Mesenchymal stem cell (in vitro differentiated cells and primary cell): ENCODE measurements around the gene THPO.
A peak's percentile ranks its signal among the peaks of the same experiment; 100 is the strongest.

Source experiments
- DNase-seq: peaks from one replicate; pipeline ENCODE4 v3.0.0-alpha.2; 2013
- H2AFZ ChIP-seq: one replicate; pipeline ENCODE4 v1.6.1; 2013; ENCODE audit warnings: low read depth, mild to moderate bottlenecking, control low read depth, inconsistent platforms, low read length, moderate library complexity
- H2AK5ac ChIP-seq: 2 replicates; pipeline ENCODE4 v1.6.1; 2013; ENCODE audit warnings: low read length, moderate library complexity, mild to moderate bottlenecking, inconsistent platforms; ENCODE audit not compliant: severe bottlenecking
- H2BK120ac ChIP-seq: one replicate; pipeline ENCODE4 v1.6.1; 2013; ENCODE audit warnings: low read depth, mild to moderate bottlenecking, inconsistent platforms, low read length, moderate library complexity
- H2BK12ac ChIP-seq, 2 experiments: one replicate each; pipeline ENCODE4 v1.6.1; 2013; ENCODE audit warnings: inconsistent platforms in 2 of 2, low read length in 2 of 2, mild to moderate bottlenecking in 2 of 2, moderate library complexity in 2 of 2, control low read depth in 1 of 2
- H2BK15ac ChIP-seq: one replicate; pipeline ENCODE4 v1.6.1; 2013; ENCODE audit warnings: mild to moderate bottlenecking, low read depth, inconsistent platforms; ENCODE audit not compliant: poor library complexity, severe bottlenecking
- H2BK5ac ChIP-seq: 2 replicates; pipeline ENCODE4 v1.6.1; 2013; ENCODE audit warnings: low read depth, mild to moderate bottlenecking, low read length, control low read depth, inconsistent platforms; ENCODE audit not compliant: poor library complexity, severe bottlenecking
- H3K14ac ChIP-seq, 2 experiments: one replicate each; pipeline ENCODE4 v1.6.1; 2013; ENCODE audit warnings: inconsistent platforms in 2 of 2, low read length in 2 of 2, control low read depth in 1 of 2, mild to moderate bottlenecking in 1 of 2, moderate library complexity in 1 of 2
- H3K18ac ChIP-seq, 2 experiments: one replicate each; pipeline ENCODE4 v1.6.1; 2013; ENCODE audit warnings: inconsistent platforms in 2 of 2, low read length in 2 of 2, control low read depth in 1 of 2, low read depth in 1 of 2, mild to moderate bottlenecking in 1 of 2
- H3K23ac ChIP-seq, 2 experiments: one replicate each; pipeline ENCODE4 v1.6.1; 2013; ENCODE audit warnings: inconsistent platforms in 2 of 2, low read length in 2 of 2, mild to moderate bottlenecking in 2 of 2, moderate library complexity in 2 of 2, control low read depth in 1 of 2
- H3K27ac ChIP-seq: 2 replicates; pipeline ENCODE4 v1.5.1; 2013; ENCODE audit warnings: mild to moderate bottlenecking, moderate library complexity, low read length, control low read depth, inconsistent platforms; ENCODE audit not compliant: poor library complexity, severe bottlenecking
- H3K27me3 ChIP-seq, 2 experiments: 2 replicates each; pipeline versions ENCODE4 v1.6.1 to v1.7.0; 2013; ENCODE audit warnings: low read length in 2 of 2, mild to moderate bottlenecking in 2 of 2, moderate library complexity in 2 of 2, control low read depth in 1 of 2, inconsistent platforms in 1 of 2; ENCODE audit not compliant: control insufficient read depth in 1 of 2, insufficient read depth in 1 of 2
- H3K36me3 ChIP-seq, 2 experiments: 2 replicates each; pipeline versions ENCODE4 v1.6.1 to v1.7.0; 2013; ENCODE audit warnings: low read length in 2 of 2, control low read depth in 1 of 2, inconsistent platforms in 1 of 2, low read depth in 1 of 2, mild to moderate bottlenecking in 1 of 2; ENCODE audit not compliant: insufficient read depth in 2 of 2, control insufficient read depth in 1 of 2
- H3K4ac ChIP-seq, 2 experiments: one replicate each; pipeline ENCODE4 v1.6.1; 2013; ENCODE audit warnings: inconsistent platforms in 2 of 2, low read length in 2 of 2, mild to moderate bottlenecking in 2 of 2, moderate library complexity in 2 of 2, control low read depth in 1 of 2, low read depth in 1 of 2
- H3K4me1 ChIP-seq: 2 replicates; pipeline ENCODE4 v1.6.1; 2013; ENCODE audit warnings: low read depth, low read length, control low read depth; ENCODE audit not compliant: control insufficient read depth, insufficient read depth
- H3K4me2 ChIP-seq: 2 replicates; pipeline ENCODE4 v1.6.1; 2013; ENCODE audit warnings: low read length, mild to moderate bottlenecking, inconsistent platforms; ENCODE audit not compliant: poor library complexity, severe bottlenecking
- H3K4me3 ChIP-seq, 2 experiments: 2 replicates each; pipeline versions ENCODE4 v1.5.1 to v1.7.0; 2013; ENCODE audit warnings: low read length in 2 of 2, mild to moderate bottlenecking in 2 of 2, control low read depth in 1 of 2, low read depth in 1 of 2; ENCODE audit not compliant: insufficient read depth in 1 of 2
- H3K79me1 ChIP-seq: replicated peaks from 2 replicates; pipeline ENCODE4 v1.6.1; 2013; ENCODE audit warnings: mild to moderate bottlenecking, control low read depth, low read length, inconsistent platforms; ENCODE audit not compliant: poor library complexity, severe bottlenecking
- H3K9ac ChIP-seq: 2 replicates; pipeline ENCODE4 v1.7.0; 2013; ENCODE audit warnings: mild to moderate bottlenecking, low read length, moderate library complexity
- H3K9me3 ChIP-seq: 2 replicates; pipeline ENCODE4 v1.7.0; 2013; ENCODE audit warnings: mild to moderate bottlenecking, low read length; ENCODE audit not compliant: control insufficient read depth
- H4K8ac ChIP-seq: one replicate; pipeline ENCODE4 v1.6.1; 2013; ENCODE audit warnings: inconsistent platforms, mild to moderate bottlenecking, low read length, moderate library complexity
- H4K91ac ChIP-seq: one replicate; pipeline ENCODE4 v1.6.1; 2013; ENCODE audit warnings: mild to moderate bottlenecking, low read length, inconsistent platforms
- WGBS: methylation state at CpG from one replicate; pipeline ENCODE4 v1.1.7; 2013; ENCODE audit warnings: mixed read lengths; 5-methylcytosine and 5-hydroxymethylcytosine counted together

The THPO gene

GRCh38 chr3:184417619-184418327 is 39.8 kb upstream of the THPO start:
- Histone ChIP-seq H3K14ac (no peak overlapping the region), H2BK120ac (no peak overlapping the region), H3K36me3 (no peaks in the 10 kb centered on the region), H3K27ac (no peak overlapping the region), H2AK5ac (no peak overlapping the region), H2BK5ac (no peak overlapping the region), H3K27me3 (peaks cover 0 to 3% of the 10 kb centered on the region in 2 experiments), H3K4ac (no peak overlapping the region), H3K4me2 (no peak overlapping the region), H4K91ac (no peak overlapping the region), H3K23ac (no peak overlapping the region), H2BK15ac (no peak overlapping the region), H3K4me1 (peaks cover 4% of the 10 kb centered on the region), H3K9me3 (peaks cover 1% of the 10 kb centered on the region), H2AFZ (no peak overlapping the region), H3K9ac (no peak overlapping the region), H3K18ac (no peak overlapping the region), H3K79me1 (no peaks in the 10 kb centered on the region), H4K8ac (no peak overlapping the region), H3K4me3 (no peak overlapping the region), H2BK12ac (no peak overlapping the region)
- 34% methylated on average over 11 of the region's 14 CpGs for WGBS
- peak; percentile 54 for DNase-seq

GRCh38 chr3:184415203-184415490 is 37.1 kb upstream of the THPO start:
- Histone ChIP-seq H3K79me1 (no peaks in the 10 kb centered on the region), H3K9me3 (no peaks in the 10 kb centered on the region), H3K36me3 (no peaks in the 10 kb centered on the region), H3K4me3 (no peak overlapping the region), H2AFZ (no peak overlapping the region), H3K23ac (no peak overlapping the region), H3K4me1 (peaks cover 4% of the 10 kb centered on the region), H2BK5ac (no peak overlapping the region), H3K9ac (no peak overlapping the region), H2BK120ac (no peak overlapping the region), H3K4me2 (no peak overlapping the region), H3K27me3 (peaks cover 0 to 3% of the 10 kb centered on the region in 2 experiments), H4K8ac (no peak overlapping the region), H2BK15ac (no peak overlapping the region), H3K14ac (no peak overlapping the region), H3K27ac (no peak overlapping the region), H3K18ac (no peak overlapping the region), H2BK12ac (no peak overlapping the region), H4K91ac (no peak overlapping the region), H3K4ac (no peak overlapping the region), H2AK5ac (no peak overlapping the region)
- DNase-seq = no peak
- 67% methylated on average over 1 of the region's 4 CpGs for WGBS

- Histone ChIP-seq H3K4me1 (peaks cover 4% of the 10 kb centered on the region), H3K4ac (peak overlapping the region in 1 of 2 experiments; percentile 31), H3K27ac (no peak overlapping the region), H4K8ac (peak overlapping the region; percentile 14), H2BK15ac (no peak overlapping the region), H2BK120ac (no peak overlapping the region), H3K18ac (no peak overlapping the region), H2AFZ (no peak overlapping the region), H3K23ac (no peak overlapping the region), H3K4me2 (no peak overlapping the region), H2BK12ac (no peak overlapping the region), H3K4me3 (no peak overlapping the region), H3K36me3 (no peaks in the 10 kb centered on the region), H3K9ac (no peak overlapping the region), H3K79me1 (no peaks in the 10 kb centered on the region), H3K9me3 (no peaks in the 10 kb centered on the region), H3K27me3 (peaks cover 0 to 6% of the 10 kb centered on the region in 2 experiments), H4K91ac (peak overlapping the region; percentile 57), H3K14ac (peak overlapping the region in 1 of 2 experiments; percentile 37), H2BK5ac (no peak overlapping the region), H2AK5ac (no peak overlapping the region)
- WGBS = 92% methylated on average over 16 of the region's 16 CpGs
- no peak for DNase-seq
Measured at GRCh38 chr3:184414418-184415202, 36.6 kb upstream of the THPO start.

GRCh38 chr3:184409946-184410500 is 32.0 kb upstream of the THPO start:
- no peak overlapping the region for H2BK15ac ChIP-seq
- H4K91ac ChIP-seq = no peak overlapping the region
- H3K9ac ChIP-seq = no peak overlapping the region
- H3K4me3 ChIP-seq = no peak overlapping the region
- no peak overlapping the region for H2AFZ ChIP-seq
- H2AK5ac ChIP-seq = no peak overlapping the region
- H3K18ac ChIP-seq = no peak overlapping the region
- H3K79me1 ChIP-seq = no peaks in the 10 kb centered on the region
- no peak overlapping the region for H2BK5ac ChIP-seq
- 69% methylated on average over 10 of the region's 12 CpGs for WGBS
- no peaks in the 10 kb centered on the region for H3K36me3 ChIP-seq
- H3K4ac ChIP-seq = no peak overlapping the region
- no peak overlapping the region for H2BK12ac ChIP-seq
- H2BK120ac ChIP-seq = no peak overlapping the region
- peaks cover 3 to 13% of the 10 kb centered on the region in 2 experiments for H3K27me3 ChIP-seq
- no peak overlapping the region for H4K8ac ChIP-seq
- no peaks in the 10 kb centered on the region for H3K9me3 ChIP-seq
- DNase-seq = no peak
- no peak overlapping the region for H3K14ac ChIP-seq
- no peak overlapping the region for H3K23ac ChIP-seq
- no peak overlapping the region for H3K27ac ChIP-seq
- no peak overlapping the region for H3K4me2 ChIP-seq
- peaks cover 2% of the 10 kb centered on the region for H3K4me1 ChIP-seq
